Trophoblast cell (in vitro differentiated cells and primary cell): ENCODE results near the gene PRPSAP1.

Experiments
- DNase-seq, 2 donors: peaks; one replicate each; pipeline ENCODE4 v3.0.0-alpha.2; 2016
- H2AFZ ChIP-seq: 2 replicates; pipeline ENCODE4 v1.6.1; 2013; ENCODE audit warnings: low read length, moderate library complexity, mild to moderate bottlenecking; ENCODE audit not compliant: insufficient read depth, poor library complexity
- H2AK5ac ChIP-seq: 2 replicates; pipeline ENCODE4 v1.6.1; 2013; ENCODE audit warnings: mild to moderate bottlenecking, low read length
- H2BK120ac ChIP-seq: 2 replicates; pipeline ENCODE4 v1.6.1; 2013; ENCODE audit warnings: low read length, mild to moderate bottlenecking, moderate library complexity; ENCODE audit not compliant: insufficient read depth, poor library complexity
- H2BK12ac ChIP-seq: 2 replicates; pipeline ENCODE4 v1.6.1; 2013; ENCODE audit warnings: mild to moderate bottlenecking, low read length, moderate library complexity
- H2BK5ac ChIP-seq: 2 replicates; pipeline ENCODE4 v1.6.1; 2013; ENCODE audit warnings: low read length, low read depth, moderate library complexity, mild to moderate bottlenecking; ENCODE audit not compliant: poor library complexity
- H3K14ac ChIP-seq: 2 replicates; pipeline ENCODE4 v1.6.1; 2013; ENCODE audit warnings: mild to moderate bottlenecking, low read length
- H3K18ac ChIP-seq: 2 replicates; pipeline ENCODE4 v1.6.1; 2013; ENCODE audit warnings: mild to moderate bottlenecking, low read length
- H3K23ac ChIP-seq: 2 replicates; pipeline ENCODE4 v1.6.1; 2013; ENCODE audit warnings: low read length
- H3K27ac ChIP-seq: 2 replicates; pipeline ENCODE4 v1.5.1; 2013; ENCODE audit warnings: low read depth, mild to moderate bottlenecking, inconsistent platforms, low read length, moderate library complexity
- H3K27me3 ChIP-seq: 2 replicates; pipeline ENCODE4 v1.6.1; 2013; ENCODE audit warnings: inconsistent platforms, mild to moderate bottlenecking, low read length, moderate library complexity; ENCODE audit not compliant: insufficient read depth
- H3K36me3 ChIP-seq, 2 experiments: 1 replicate in 1 of 2; 2 replicates in 1 of 2; pipeline ENCODE4 v1.6.1; 2013; ENCODE audit warnings: low read length in 2 of 2, mild to moderate bottlenecking in 2 of 2, moderate library complexity in 1 of 2; ENCODE audit not compliant: insufficient read depth in 2 of 2, control insufficient read depth in 1 of 2
- H3K4ac ChIP-seq: 2 replicates; pipeline ENCODE4 v1.6.1; 2013; ENCODE audit warnings: low read depth, mild to moderate bottlenecking, low read length, moderate library complexity
- H3K4me1 ChIP-seq, 2 experiments: 1 replicate in 1 of 2; 2 replicates in 1 of 2; pipeline ENCODE4 v1.6.1; 2013; ENCODE audit warnings: low read length in 2 of 2, mild to moderate bottlenecking in 2 of 2, moderate library complexity in 1 of 2; ENCODE audit not compliant: insufficient read depth in 2 of 2, control insufficient read depth in 1 of 2
- H3K4me2 ChIP-seq: 2 replicates; pipeline ENCODE4 v1.6.1; 2013; ENCODE audit warnings: inconsistent platforms, mild to moderate bottlenecking, low read length, moderate library complexity
- H3K4me3 ChIP-seq: 2 replicates; pipeline ENCODE4 v1.5.1; 2013; ENCODE audit warnings: mild to moderate bottlenecking, low read depth, low read length, inconsistent platforms
- H3K79me1 ChIP-seq: one replicate; pipeline ENCODE4 v1.6.1; 2013; ENCODE audit warnings: low read length
- H3K79me2 ChIP-seq: 2 replicates; pipeline ENCODE4 v1.6.1; 2013; ENCODE audit warnings: low read length, mild to moderate bottlenecking; ENCODE audit not compliant: control insufficient read depth, insufficient read depth, poor library complexity
- H3K9ac ChIP-seq: 2 replicates; pipeline ENCODE4 v1.6.1; 2013; ENCODE audit warnings: mild to moderate bottlenecking, low read length
- H3K9me3 ChIP-seq: 2 replicates; pipeline ENCODE4 v1.6.1; 2013; ENCODE audit warnings: low read depth, mild to moderate bottlenecking, control low read depth, inconsistent platforms, low read length; ENCODE audit not compliant: insufficient read depth
- H4K12ac ChIP-seq: 2 replicates; pipeline ENCODE4 v1.6.1; 2013; ENCODE audit warnings: low read depth, mild to moderate bottlenecking, low read length, moderate library complexity
- H4K8ac ChIP-seq: 2 replicates; pipeline ENCODE4 v1.6.1; 2013; ENCODE audit warnings: low read depth, mild to moderate bottlenecking, low read length, moderate library complexity
- H4K91ac ChIP-seq: one replicate; pipeline ENCODE4 v1.6.1; 2013; ENCODE audit warnings: low read depth, mild to moderate bottlenecking, low read length, moderate library complexity
- WGBS: extraction: QIAGEN DNeasy Blood & Tissue Kit; methylation state at CpG from one replicate; pipeline ENCODE4 v1.1.7; 2013; ENCODE audit warnings: missing lambda C conversion rate; ENCODE audit not compliant: insufficient read length, insufficient coverage; ENCODE audit errors: extremely low coverage; 5-methylcytosine and 5-hydroxymethylcytosine counted together

PRPSAP1 gene

GRCh38 chr17:76265624-76266243 lies 88.0 kb downstream of the PRPSAP1 start:
- Histone ChIP-seq H4K12ac (peak overlapping the region; percentile 58), H2AK5ac (no peak overlapping the region), H4K8ac (peak overlapping the region; percentile 77), H2BK12ac (no peak overlapping the region), H4K91ac (peak overlapping the region; percentile 81), H3K18ac (peak overlapping the region; percentile 90), H3K14ac (peak overlapping the region; percentile 89), H3K4me3 (peak overlapping the region; percentile 97), H3K4me1 (peaks cover 41 to 50% of the 10 kb centered on the region in 2 experiments), H3K4me2 (peak overlapping the region; percentile 76), H2AFZ (peak overlapping the region; percentile 43), H3K23ac (no peak overlapping the region), H3K27me3 (no peaks in the 10 kb centered on the region), H2BK120ac (peak overlapping the region; percentile 18), H3K79me2 (peaks cover 6% of the 10 kb centered on the region), H3K9ac (peak overlapping the region; percentile 88), H3K79me1 (peaks cover 35% of the 10 kb centered on the region), H3K27ac (peak overlapping the region; percentile 92), H2BK5ac (peak overlapping the region; percentile 90), H3K4ac (peak overlapping the region; percentile 57), H3K36me3 (peaks cover 10 to 14% of the 10 kb centered on the region in 2 experiments), H3K9me3 (no peaks in the 10 kb centered on the region)
- no CpG with 5 or more reads among the region's 76 CpGs for WGBS
- DNase-seq = peak in 1 of 2 donors; percentile 59

GRCh38 chr17:76264755-76265623 lies 88.7 kb downstream of the PRPSAP1 start, which contains the start of gene UBALD2:
Gene UBALD2 (plus strand): TSS chr17:76265348. CDS start chr17:76265506, 158 bp downstream.
- Histone ChIP-seq H3K4me3 (peak within 1 kb of the TSS; percentile 97), H3K27me3 (no peaks in the 10 kb centered on the region), H3K36me3 (peaks cover 7 to 11% of the 10 kb centered on the region in 2 experiments), H3K27ac (peak within 1 kb of the TSS; percentile 92), H4K12ac (peak within 1 kb of the TSS; percentile 58), H3K79me1 (peaks cover 35% of the 10 kb centered on the region), H2AFZ (peak within 1 kb of the TSS; percentile 43), H2BK5ac (peak within 1 kb of the TSS; percentile 90), H2BK12ac (no peak within 1 kb of the TSS), H3K4me1 (peaks cover 41 to 50% of the 10 kb centered on the region in 2 experiments), H3K4ac (peak within 1 kb of the TSS; percentile 57), H3K23ac (no peak within 1 kb of the TSS), H3K18ac (peak within 1 kb of the TSS; percentile 90), H4K8ac (peak within 1 kb of the TSS; percentile 77), H3K14ac (peak within 1 kb of the TSS; percentile 89), H3K9me3 (no peaks in the 10 kb centered on the region), H2BK120ac (peak within 1 kb of the TSS; percentile 65), H3K79me2 (peaks cover 6% of the 10 kb centered on the region), H2AK5ac (peak within 1 kb of the TSS; percentile 59), H3K4me2 (peak within 1 kb of the TSS; percentile 76), H4K91ac (peak within 1 kb of the TSS; percentile 81), H3K9ac (peak within 1 kb of the TSS; percentile 88)
- peak; percentile 100 for DNase-seq
- no CpG with 5 or more reads among the region's 94 CpGs for WGBS

GRCh38 chr17:76264425-76264754 lies 89.3 kb downstream of the PRPSAP1 start:
- H3K18ac ChIP-seq = no peak overlapping the region
- no CpG with 5 or more reads among the region's 9 CpGs for WGBS

GRCh38 chr17:76263896-76264295 lies 89.8 kb downstream of the PRPSAP1 start:
- Histone ChIP-seq H2AK5ac (no peak overlapping the region), H2BK12ac (peak overlapping the region; percentile 50), H3K18ac (no peak overlapping the region), H4K8ac (no peak overlapping the region), H3K4ac (no peak overlapping the region), H3K9me3 (no peaks in the 10 kb centered on the region), H3K4me2 (no peak overlapping the region), H2BK5ac (peak overlapping the region; percentile 76), H2AFZ (no peak overlapping the region), H3K36me3 (peaks cover 0 to 3% of the 10 kb centered on the region in 2 experiments), H3K79me2 (peaks cover 6% of the 10 kb centered on the region), H3K4me1 (peaks cover 37 to 41% of the 10 kb centered on the region in 2 experiments), H3K23ac (no peak overlapping the region), H3K4me3 (no peak overlapping the region), H4K91ac (peak overlapping the region; percentile 75), H3K27me3 (no peaks in the 10 kb centered on the region), H3K27ac (no peak overlapping the region), H3K79me1 (peaks cover 35% of the 10 kb centered on the region), H3K14ac (peak overlapping the region; percentile 54), H2BK120ac (peak overlapping the region; percentile 80), H4K12ac (no peak overlapping the region), H3K9ac (no peak overlapping the region)
- no CpG with 5 or more reads among the region's 5 CpGs for WGBS
- DNase-seq = peak in 1 of 2 donors; percentile 52

More at GRCh38 chr17:76264425-76264754, 89.3 kb downstream of the PRPSAP1 start:
- Histone ChIP-seq H3K27ac (peak overlapping the region; percentile 75), H3K79me2 (peaks cover 6% of the 10 kb centered on the region), H4K91ac (peak overlapping the region; percentile 48), H2AK5ac (no peak overlapping the region), H3K4me3 (no peak overlapping the region), H3K23ac (no peak overlapping the region), H3K27me3 (no peaks in the 10 kb centered on the region), H2BK120ac (peak overlapping the region; percentile 65), H4K12ac (no peak overlapping the region), H3K4me2 (peak overlapping the region; percentile 57), H2BK12ac (no peak overlapping the region), H3K79me1 (peaks cover 35% of the 10 kb centered on the region), H3K4me1 (peaks cover 41 to 46% of the 10 kb centered on the region in 2 experiments), H2AFZ (no peak overlapping the region), H3K9ac (no peak overlapping the region), H2BK5ac (no peak overlapping the region), H3K4ac (no peak overlapping the region), H3K9me3 (no peaks in the 10 kb centered on the region), H3K14ac (peak overlapping the region; percentile 65), H3K36me3 (peaks cover under 1 to 6% of the 10 kb centered on the region in 2 experiments), H4K8ac (no peak overlapping the region)
- DNase-seq = peak in 1 of 2 donors; percentile 25
